ENCODE results near the gene GLRA1. TPM values are rescaled to one million over a fixed set of nuclear protein-coding genes. Genes with fewer than 3 reads are reported as not detected.
"Not testable (repeated sequence)": the region's sequence is repeated elsewhere in the genome, so short reads cannot be mapped to it uniquely, and the experiment has no call there.

GLRA1 gene
- polyA plus RNA-seq, 1 donor: 0.03 TPM

GRCh38 chr5:151868451-151868850, 56.2 kb downstream of the GLRA1 start:
- Histone ChIP-seq H3K36me3 (ENCODE audit: control insufficient read depth, insufficient read depth, low read length) (no peaks in the 10 kb centered on the region), H3K4me3 (ENCODE audit: low read length) (no peak overlapping the region), H3K27ac (ENCODE audit: low read length) (no peak overlapping the region), H3K27me3 (ENCODE audit: control insufficient read depth, insufficient read depth, low read length) (no peaks in the 10 kb centered on the region), H3K9me3 (ENCODE audit: control insufficient read depth, low read depth, low read length) (no peaks in the 10 kb centered on the region), H3K4me1 (ENCODE audit: control insufficient read depth, insufficient read depth, low read length) (no peaks in the 10 kb centered on the region)
- no CpG with 5 or more reads among the region's 4 CpGs for WGBS (ENCODE audit: insufficient coverage, low lambda C conversion rate)
- DNase-seq: no peak

GRCh38 chr5:151864061-151864748, 60.4 kb downstream of the GLRA1 start:
- no peaks in the 10 kb centered on the region for H3K36me3 ChIP-seq (ENCODE audit: control insufficient read depth, insufficient read depth, low read length)
- 80% methylated on average over 1 of the region's 7 CpGs for WGBS (ENCODE audit: insufficient coverage, low lambda C conversion rate)
- no peaks in the 10 kb centered on the region for H3K4me1 ChIP-seq (ENCODE audit: control insufficient read depth, insufficient read depth, low read length)
- H3K27ac ChIP-seq (ENCODE audit: low read length): no peak overlapping the region
- no peak for DNase-seq
- H3K9me3 ChIP-seq (ENCODE audit: control insufficient read depth, low read depth, low read length): no peaks in the 10 kb centered on the region
- no peak overlapping the region for H3K4me3 ChIP-seq (ENCODE audit: low read length)
- no peaks in the 10 kb centered on the region for H3K27me3 ChIP-seq (ENCODE audit: control insufficient read depth, insufficient read depth, low read length)

- H3K4me1 ChIP-seq (ENCODE audit: control insufficient read depth, insufficient read depth, low read length): no peaks in the 10 kb centered on the region
- WGBS (ENCODE audit: insufficient coverage, low lambda C conversion rate): no CpG with 5 or more reads among the region's 1 CpG
Measured at GRCh38 chr5:151863566-151863965, 61.1 kb downstream of the GLRA1 start.

GRCh38 chr5:151862811-151863472, 61.7 kb downstream of the GLRA1 start:
- Histone ChIP-seq H3K4me1 (ENCODE audit: control insufficient read depth, insufficient read depth, low read length) (no peaks in the 10 kb centered on the region), H3K27ac (ENCODE audit: low read length) (no peak overlapping the region), H3K36me3 (ENCODE audit: control insufficient read depth, insufficient read depth, low read length) (no peaks in the 10 kb centered on the region), H3K27me3 (ENCODE audit: control insufficient read depth, insufficient read depth, low read length) (no peaks in the 10 kb centered on the region), H3K9me3 (ENCODE audit: control insufficient read depth, low read depth, low read length) (no peaks in the 10 kb centered on the region), H3K4me3 (ENCODE audit: low read length) (no peak overlapping the region)
- no peak for DNase-seq
- WGBS (ENCODE audit: insufficient coverage, low lambda C conversion rate): no CpG with 5 or more reads among the region's 2 CpGs

More at GRCh38 chr5:151863566-151863965, 61.1 kb downstream of the GLRA1 start:
- no peak overlapping the region for H3K4me3 ChIP-seq (ENCODE audit: low read length)
- H3K27me3 ChIP-seq (ENCODE audit: control insufficient read depth, insufficient read depth, low read length): no peaks in the 10 kb centered on the region
- no peaks in the 10 kb centered on the region for H3K9me3 ChIP-seq (ENCODE audit: control insufficient read depth, low read depth, low read length)
- no peak overlapping the region for H3K27ac ChIP-seq (ENCODE audit: low read length)
- no peaks in the 10 kb centered on the region for H3K36me3 ChIP-seq (ENCODE audit: control insufficient read depth, insufficient read depth, low read length)
- no peak for DNase-seq

- not testable (repeated sequence) for H3K4me1 ChIP-seq (ENCODE audit: control insufficient read depth, insufficient read depth, low read length); H3K4me3 ChIP-seq (ENCODE audit: low read length); DNase-seq; H3K36me3 ChIP-seq (ENCODE audit: control insufficient read depth, insufficient read depth, low read length); H3K27me3 ChIP-seq (ENCODE audit: control insufficient read depth, insufficient read depth, low read length); H3K27ac ChIP-seq (ENCODE audit: low read length); H3K9me3 ChIP-seq (ENCODE audit: control insufficient read depth, low read depth, low read length)
- no CpG with 5 or more reads among the region's 4 CpGs for WGBS (ENCODE audit: insufficient coverage, low lambda C conversion rate)
Measured at GRCh38 chr5:151860867-151861266, 63.8 kb downstream of the GLRA1 start.

GRCh38 chr5:151856861-151857260, 67.8 kb downstream of the GLRA1 start:
- H3K4me1 ChIP-seq (ENCODE audit: control insufficient read depth, insufficient read depth, low read length): no peaks in the 10 kb centered on the region
- no peak overlapping the region for H3K4me3 ChIP-seq (ENCODE audit: low read length)
- no peaks in the 10 kb centered on the region for H3K9me3 ChIP-seq (ENCODE audit: control insufficient read depth, low read depth, low read length)
- H3K36me3 ChIP-seq (ENCODE audit: control insufficient read depth, insufficient read depth, low read length): no peaks in the 10 kb centered on the region
- no peak overlapping the region for H3K27ac ChIP-seq (ENCODE audit: low read length)
- DNase-seq: no peak
- WGBS (ENCODE audit: insufficient coverage, low lambda C conversion rate): no CpG with 5 or more reads among the region's 5 CpGs
- H3K27me3 ChIP-seq (ENCODE audit: control insufficient read depth, insufficient read depth, low read length): no peaks in the 10 kb centered on the region

GRCh38 chr5:151855701-151856100, 69.0 kb downstream of the GLRA1 start:
- Histone ChIP-seq H3K4me3 (ENCODE audit: low read length) (no peak overlapping the region), H3K27ac (ENCODE audit: low read length) (no peak overlapping the region), H3K9me3 (ENCODE audit: control insufficient read depth, low read depth, low read length) (no peaks in the 10 kb centered on the region), H3K27me3 (ENCODE audit: control insufficient read depth, insufficient read depth, low read length) (no peaks in the 10 kb centered on the region), H3K4me1 (ENCODE audit: control insufficient read depth, insufficient read depth, low read length) (no peaks in the 10 kb centered on the region), H3K36me3 (ENCODE audit: control insufficient read depth, insufficient read depth, low read length) (no peaks in the 10 kb centered on the region)
- WGBS (ENCODE audit: insufficient coverage, low lambda C conversion rate): no CpG with 5 or more reads among the region's 4 CpGs
- DNase-seq: no peak

- no peak overlapping the region for H3K4me3 ChIP-seq (ENCODE audit: low read length)
Measured at GRCh38 chr5:151847871-151848270, 76.8 kb downstream of the GLRA1 start.

GRCh38 chr5:151846765-151847164, 77.9 kb downstream of the GLRA1 start:
- Histone ChIP-seq H3K27ac (ENCODE audit: low read length) (no peak overlapping the region), H3K4me1 (ENCODE audit: control insufficient read depth, insufficient read depth, low read length) (no peaks in the 10 kb centered on the region), H3K27me3 (ENCODE audit: control insufficient read depth, insufficient read depth, low read length) (no peaks in the 10 kb centered on the region), H3K9me3 (ENCODE audit: control insufficient read depth, low read depth, low read length) (no peaks in the 10 kb centered on the region), H3K36me3 (ENCODE audit: control insufficient read depth, insufficient read depth, low read length) (no peaks in the 10 kb centered on the region), H3K4me3 (ENCODE audit: low read length) (no peak overlapping the region)
- no peak for DNase-seq

More at GRCh38 chr5:151847871-151848270, 76.8 kb downstream of the GLRA1 start:
- no peak overlapping the region for H3K27ac ChIP-seq (ENCODE audit: low read length)
- WGBS (ENCODE audit: insufficient coverage, low lambda C conversion rate): no CpG with 5 or more reads among the region's 1 CpG
- H3K36me3 ChIP-seq (ENCODE audit: control insufficient read depth, insufficient read depth, low read length): no peaks in the 10 kb centered on the region
- no peaks in the 10 kb centered on the region for H3K27me3 ChIP-seq (ENCODE audit: control insufficient read depth, insufficient read depth, low read length)
- DNase-seq: no peak
- no peaks in the 10 kb centered on the region for H3K4me1 ChIP-seq (ENCODE audit: control insufficient read depth, insufficient read depth, low read length)
- H3K9me3 ChIP-seq (ENCODE audit: control insufficient read depth, low read depth, low read length): no peaks in the 10 kb centered on the region

- no CpG with 5 or more reads among the region's 4 CpGs for WGBS (ENCODE audit: insufficient coverage, low lambda C conversion rate)
- H3K27ac ChIP-seq (ENCODE audit: low read length); DNase-seq; H3K27me3 ChIP-seq (ENCODE audit: control insufficient read depth, insufficient read depth, low read length); H3K36me3 ChIP-seq (ENCODE audit: control insufficient read depth, insufficient read depth, low read length); H3K4me1 ChIP-seq (ENCODE audit: control insufficient read depth, insufficient read depth, low read length); H3K4me3 ChIP-seq (ENCODE audit: low read length); H3K9me3 ChIP-seq (ENCODE audit: control insufficient read depth, low read depth, low read length): not testable (repeated sequence)
Measured at GRCh38 chr5:151832843-151833242, 91.8 kb downstream of the GLRA1 start.

- H3K4me1 ChIP-seq (ENCODE audit: control insufficient read depth, insufficient read depth, low read length): no peaks in the 10 kb centered on the region
- no peak overlapping the region for H3K4me3 ChIP-seq (ENCODE audit: low read length)
- no peaks in the 10 kb centered on the region for H3K36me3 ChIP-seq (ENCODE audit: control insufficient read depth, insufficient read depth, low read length)
- H3K27ac ChIP-seq (ENCODE audit: low read length): no peak overlapping the region
- no peak for DNase-seq
- H3K9me3 ChIP-seq (ENCODE audit: control insufficient read depth, low read depth, low read length): peaks cover 5% of the 10 kb centered on the region
- WGBS (ENCODE audit: insufficient coverage, low lambda C conversion rate): no CpG with 5 or more reads among the region's 1 CpG
- no peaks in the 10 kb centered on the region for H3K27me3 ChIP-seq (ENCODE audit: control insufficient read depth, insufficient read depth, low read length)
Measured at GRCh38 chr5:151829370-151829769, 95.3 kb downstream of the GLRA1 start.
